ENCODE results near the gene MAML3. TPM values are rescaled to one million over a fixed set of nuclear protein-coding genes. Genes with fewer than 3 reads are reported as not detected.
A peak's percentile ranks its signal among the peaks of the same experiment; 100 is the strongest.

MAML3 gene
- polyA plus RNA-seq, 12 donors = 3.9 to 17.0 (median 4.6) TPM; not detected in 1

DNA sequence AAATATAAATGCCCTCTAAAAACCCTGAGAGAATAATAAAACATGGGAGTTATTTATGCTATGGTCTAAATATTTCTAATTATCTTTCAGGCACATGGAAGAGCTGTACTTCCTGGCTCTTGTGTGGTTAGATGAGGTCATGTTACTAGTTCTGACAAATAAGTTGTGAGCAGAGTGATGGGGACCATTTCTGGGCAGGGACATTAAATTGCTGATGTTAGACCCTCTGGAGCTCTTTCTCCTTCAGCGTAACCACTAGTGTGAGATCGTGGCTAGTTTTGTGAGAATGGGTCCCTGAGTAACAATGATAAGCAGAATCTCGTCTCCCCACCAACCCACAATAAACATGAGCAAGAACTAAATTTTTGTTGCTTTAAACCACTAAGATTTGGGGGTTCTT, 108.0 kb downstream of the MAML3 start:
- no peak for DNase-seq

DNA sequence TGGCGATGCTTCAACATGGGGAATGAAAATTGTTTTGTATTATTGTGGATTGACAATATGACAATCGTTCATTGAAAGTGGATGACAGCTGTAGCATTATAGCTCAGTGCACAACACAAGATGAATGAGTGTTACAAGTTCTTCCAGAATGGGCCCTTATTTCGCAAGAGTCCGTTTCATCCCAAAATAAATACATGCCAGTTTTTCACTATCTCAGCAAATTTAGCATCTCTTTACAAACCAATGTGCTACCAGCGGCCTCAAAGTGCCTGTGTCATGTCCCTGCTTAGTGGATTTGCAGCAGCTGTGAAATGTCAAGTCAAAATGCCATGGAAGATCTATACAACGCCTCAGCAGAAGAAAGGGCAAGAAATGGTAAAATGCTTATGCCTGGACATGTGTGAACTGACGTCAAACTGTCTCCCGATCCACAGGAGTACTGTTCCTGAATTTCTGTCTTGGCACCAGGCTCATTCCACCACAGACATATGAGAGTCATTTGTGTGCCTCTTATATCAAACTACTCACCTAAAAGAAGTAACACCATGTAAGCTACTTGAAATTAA, 109.6 kb downstream of the MAML3 start:
- DNase-seq = no peak

DNA sequence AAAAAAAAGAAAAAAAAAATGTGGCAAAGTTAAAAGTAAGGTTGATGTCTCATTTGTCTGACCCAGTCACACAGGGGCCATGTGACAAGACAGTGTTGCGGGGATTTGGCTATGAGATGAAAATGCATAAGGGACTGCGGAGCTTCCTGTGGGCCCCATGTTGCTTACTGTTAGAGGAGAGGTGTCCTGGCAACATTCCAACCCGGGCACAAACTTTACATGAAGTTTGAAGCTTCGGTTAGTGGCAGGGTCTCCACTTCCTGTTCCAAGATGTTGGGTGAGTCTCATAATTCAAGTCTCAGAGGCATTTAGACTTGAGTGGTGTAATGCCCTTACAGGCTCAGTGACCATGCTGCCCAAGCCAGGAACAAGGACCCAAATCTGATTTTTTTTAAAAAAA, 111.3 kb downstream of the MAML3 start:
- DNase-seq = no peak

DNA sequence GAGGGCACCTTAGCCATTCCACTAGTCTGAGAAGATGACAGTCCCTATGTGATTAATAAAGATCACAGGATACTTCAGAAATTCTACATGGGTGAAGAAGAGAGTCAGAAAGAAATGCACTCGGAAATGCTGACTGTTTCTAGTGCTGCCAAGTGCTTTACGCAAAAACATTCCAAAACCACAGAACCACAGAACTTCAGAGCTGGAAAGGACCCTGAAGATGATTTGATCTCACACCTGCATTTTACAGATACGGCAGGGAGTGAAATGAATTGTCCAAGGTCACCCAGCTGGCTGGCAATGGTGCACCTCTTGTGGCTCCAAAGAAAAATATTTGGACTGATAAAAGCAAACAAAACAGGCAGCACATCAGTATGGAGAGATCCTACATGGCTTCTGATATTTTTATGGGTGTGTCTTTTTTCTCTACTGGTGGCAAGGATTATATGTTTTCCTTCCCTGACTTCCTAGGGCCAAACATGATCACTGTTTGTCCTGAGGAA, 115.9 kb downstream of the MAML3 start:
- no peak for DNase-seq

DNA sequence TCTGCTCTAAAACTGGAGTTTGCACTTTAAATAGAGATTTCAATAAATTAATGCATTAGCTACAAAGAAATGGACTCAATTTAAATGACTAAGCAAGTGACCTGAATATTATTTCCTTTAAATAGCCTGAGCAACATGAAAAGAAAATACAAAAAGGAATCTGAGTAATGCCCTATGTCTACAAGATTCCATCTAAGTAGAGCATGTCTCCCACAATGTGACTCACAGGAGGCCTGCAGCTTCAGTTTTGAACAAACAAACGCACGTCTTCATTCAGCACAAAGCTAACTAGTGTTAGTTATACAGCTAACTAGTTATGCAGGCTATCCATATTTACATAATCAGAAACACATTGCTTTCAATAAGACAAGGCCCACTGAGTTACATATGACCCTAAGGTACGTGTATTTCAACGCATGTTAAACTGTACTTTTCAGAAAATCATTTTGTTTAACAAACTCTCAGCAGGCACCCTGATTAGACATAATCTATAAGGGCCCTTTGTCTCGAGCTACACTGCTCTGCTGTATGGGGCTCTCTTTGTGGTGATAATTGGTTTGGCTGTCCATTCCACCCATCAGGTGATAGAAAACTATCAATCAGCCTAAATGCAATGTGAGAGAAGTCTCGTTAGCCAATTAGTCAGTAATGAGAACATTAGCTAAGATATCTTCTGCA, 116.5 kb downstream of the MAML3 start:
- no peak for DNase-seq

DNA sequence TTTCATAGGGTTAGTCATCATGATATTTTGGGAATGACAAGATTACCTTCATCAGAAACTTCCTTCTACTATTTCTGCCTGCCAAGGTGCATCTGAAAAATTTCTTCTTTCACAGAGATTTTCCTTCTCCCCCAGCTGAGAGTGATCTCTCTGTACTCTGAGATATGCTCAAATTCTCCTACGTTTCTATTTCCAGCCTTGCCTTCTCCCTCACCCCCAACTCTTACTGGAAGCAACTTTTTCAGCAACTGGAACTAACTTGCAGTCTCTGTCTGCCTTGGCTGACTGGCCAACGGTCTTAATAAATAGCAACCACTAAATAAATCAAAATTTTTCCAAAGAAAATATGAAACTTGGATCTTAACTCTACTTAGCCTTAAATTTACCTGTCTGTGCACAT, 122.3 kb downstream of the MAML3 start:
- DNase-seq = no peak

DNA sequence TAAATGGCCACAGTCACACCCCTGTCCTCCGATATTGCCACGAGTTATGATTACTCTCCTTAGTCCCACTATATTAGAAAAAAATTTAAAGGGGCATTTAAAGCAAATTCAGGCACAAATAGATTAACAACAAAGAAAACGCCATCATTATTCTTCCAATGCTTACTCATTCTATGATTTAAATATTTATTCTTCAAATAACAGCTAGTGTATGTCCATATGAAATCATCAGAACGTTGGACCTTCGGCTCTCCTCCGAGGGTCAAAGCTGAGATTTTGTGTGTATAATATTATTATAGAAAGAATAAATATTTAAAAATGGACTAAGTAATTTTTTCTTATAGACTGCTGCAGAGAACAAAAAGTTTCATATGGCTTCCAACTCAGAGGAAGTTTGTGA, 122.9 kb downstream of the MAML3 start:
- no peak for DNase-seq

DNA sequence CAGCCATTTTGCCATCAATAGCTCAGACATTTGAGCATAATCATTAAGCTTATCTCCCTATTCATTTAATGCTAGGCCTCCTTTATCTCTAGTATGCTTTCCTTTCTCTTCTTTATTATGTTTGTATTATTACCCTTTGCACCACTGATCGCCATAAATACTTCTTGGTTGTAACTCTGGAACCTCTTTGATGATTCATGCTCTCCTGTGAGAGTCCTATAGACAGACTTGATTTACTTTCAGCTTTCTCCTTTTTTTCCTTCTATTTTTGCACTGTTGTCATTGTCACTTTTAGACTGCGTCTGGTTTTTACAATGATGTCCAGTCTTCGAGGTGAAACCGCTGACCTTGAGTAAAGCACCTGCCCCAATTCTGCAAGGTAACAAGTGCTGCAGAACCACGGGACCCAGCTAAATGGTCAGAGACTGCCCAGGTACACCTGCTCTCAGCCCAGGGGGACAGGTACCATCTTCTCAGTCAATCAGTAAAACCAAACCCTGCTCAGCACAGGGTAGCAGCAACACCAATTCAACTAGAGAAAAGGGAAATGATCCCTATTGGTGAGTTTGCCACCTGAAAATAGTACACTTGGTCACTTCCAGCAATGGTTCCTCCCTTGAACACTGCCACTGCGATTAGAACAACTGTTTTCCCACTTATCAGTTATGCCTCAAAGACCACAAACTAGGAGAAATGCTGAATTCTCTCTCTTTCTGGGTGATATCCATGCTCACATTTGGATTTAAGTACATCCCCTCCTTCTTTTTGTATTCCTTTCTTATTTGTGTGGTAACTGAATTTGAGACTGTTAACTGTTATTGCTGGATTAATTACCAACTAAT, 125.1 kb downstream of the MAML3 start:
- DNase-seq = no peak

DNA sequence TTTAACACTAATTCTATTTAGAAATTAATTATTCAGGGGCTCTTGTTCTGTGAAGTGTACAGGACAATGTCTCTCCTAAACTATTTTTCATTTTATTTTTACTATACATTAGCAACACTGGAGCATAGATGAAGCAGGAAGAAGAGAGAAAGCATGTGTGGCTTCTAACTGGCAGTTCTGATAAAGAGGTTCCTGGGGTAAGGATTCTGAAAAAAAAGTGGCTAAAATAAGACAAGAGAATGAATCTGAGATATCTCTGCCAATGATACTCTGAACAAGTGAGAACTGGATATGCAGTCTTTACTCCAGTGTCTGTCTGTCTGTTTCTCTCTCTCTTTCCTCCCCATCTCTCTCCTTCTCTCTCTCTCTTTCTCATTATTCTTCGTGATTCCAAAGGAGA, 125.9 kb downstream of the MAML3 start:
- no peak for DNase-seq

DNA sequence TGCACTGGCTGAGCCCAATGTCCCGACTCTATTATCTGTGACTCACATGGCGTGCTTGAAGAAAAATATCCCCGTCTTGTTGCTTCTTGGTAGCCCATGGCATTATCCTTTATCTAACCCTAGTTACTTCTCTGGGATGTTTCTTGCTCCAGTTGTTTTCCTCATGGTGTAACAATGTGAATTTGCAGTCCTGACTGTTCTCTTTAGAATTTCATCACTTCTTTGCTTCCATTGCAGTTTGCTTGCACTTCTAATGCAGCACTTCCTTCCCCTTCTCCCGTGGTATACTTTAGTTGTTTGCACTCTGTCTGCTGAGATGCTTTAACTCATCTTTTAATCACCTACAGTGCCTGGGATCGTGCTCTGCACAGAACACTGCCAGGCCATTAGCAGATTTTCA, 126.9 kb downstream of the MAML3 start:
- no peak for DNase-seq

DNA sequence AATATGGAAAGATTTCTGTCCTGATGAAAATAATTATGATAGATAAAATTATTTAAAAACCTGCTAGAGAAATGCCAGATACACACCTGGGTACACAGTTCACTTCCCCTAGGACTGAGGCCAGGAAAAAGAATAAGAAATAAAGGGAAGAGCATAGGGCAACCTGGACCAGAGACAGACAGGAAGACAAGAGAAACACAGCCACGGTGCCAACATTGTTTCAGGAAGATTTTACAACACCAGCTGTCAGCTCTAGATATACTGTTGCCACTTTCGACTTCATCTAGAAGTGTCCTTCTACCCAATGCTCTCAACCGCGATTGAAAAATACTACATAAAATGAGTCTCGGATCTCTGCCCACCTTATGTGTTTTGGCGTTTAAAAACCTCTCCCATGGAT, 128.5 kb downstream of the MAML3 start:
- no peak for DNase-seq

DNA sequence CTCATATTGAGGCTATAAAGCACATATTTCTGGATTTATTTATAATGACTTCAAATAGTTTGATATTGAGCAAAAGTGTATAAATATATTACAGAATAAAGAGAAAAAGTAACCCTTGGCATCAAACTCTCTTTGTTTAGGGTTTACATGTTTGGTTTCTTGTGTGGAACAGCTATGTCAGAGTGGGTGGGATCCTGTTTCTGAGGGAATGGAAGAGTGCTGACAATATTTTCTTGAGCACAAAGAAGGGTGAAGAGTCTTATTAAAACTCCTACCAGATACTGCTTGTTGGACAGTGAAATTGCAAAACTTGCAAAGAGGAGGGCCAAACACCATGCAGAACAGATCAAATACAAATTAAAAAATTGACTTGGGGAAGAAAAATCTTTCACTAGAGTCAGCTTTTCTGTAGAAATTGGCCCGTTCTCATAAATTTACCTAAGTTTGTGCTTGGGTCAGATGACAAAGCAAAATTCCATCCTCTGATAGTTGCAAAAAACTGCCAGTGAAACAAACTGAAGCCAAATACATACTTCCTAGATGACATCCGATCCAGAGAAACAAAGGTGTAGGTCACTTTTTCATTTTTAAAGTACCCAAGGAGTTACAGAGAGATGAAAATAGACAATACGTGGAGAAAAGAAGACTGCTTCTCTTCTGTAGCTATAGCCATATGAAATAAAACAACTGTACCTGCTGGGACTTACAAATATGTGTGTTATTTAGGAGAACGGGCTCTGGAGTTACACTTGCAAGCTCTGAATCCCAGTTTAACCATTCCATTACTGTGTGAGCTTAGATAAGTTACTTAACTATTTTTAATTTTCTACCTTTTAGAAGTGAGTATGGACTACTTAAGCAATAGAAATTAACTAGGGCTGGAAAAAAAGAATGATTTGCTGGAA, 133.3 kb downstream of the MAML3 start:
- no peak for DNase-seq

DNA sequence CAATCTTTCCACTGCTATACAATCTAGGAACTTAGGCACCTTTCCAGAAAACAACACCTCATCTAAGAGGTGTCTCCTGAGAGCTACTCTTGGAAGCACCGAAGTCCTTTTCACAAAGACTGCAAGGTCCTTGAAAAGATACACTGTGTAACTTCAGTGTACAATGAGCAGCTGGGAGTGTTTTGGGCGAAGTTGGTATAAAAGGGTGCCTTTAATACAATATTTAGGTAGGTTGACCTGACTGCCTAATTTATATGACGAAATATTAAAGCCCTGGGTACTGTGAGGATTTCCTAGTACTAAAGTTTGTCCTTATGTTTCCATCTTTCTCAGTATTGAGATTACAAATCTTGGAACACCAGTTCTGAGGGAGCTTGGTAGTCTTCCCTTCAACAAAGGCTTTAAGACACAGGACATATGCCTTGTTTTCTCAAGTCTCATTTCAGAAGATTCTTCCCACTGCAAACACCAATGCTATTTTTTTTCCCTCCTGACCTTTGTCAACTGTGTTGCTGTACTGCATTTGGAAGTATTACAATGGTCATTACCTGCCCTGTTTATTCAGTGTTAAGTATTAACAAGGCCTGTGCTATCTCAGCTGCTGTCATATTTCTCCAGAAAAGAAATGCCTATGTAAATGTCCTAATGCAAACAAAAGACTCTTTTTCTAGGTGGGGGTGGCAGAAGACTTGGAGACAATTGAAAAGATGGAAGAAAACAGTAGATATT, 134.2 kb downstream of the MAML3 start:
- DNase-seq = no peak

DNA sequence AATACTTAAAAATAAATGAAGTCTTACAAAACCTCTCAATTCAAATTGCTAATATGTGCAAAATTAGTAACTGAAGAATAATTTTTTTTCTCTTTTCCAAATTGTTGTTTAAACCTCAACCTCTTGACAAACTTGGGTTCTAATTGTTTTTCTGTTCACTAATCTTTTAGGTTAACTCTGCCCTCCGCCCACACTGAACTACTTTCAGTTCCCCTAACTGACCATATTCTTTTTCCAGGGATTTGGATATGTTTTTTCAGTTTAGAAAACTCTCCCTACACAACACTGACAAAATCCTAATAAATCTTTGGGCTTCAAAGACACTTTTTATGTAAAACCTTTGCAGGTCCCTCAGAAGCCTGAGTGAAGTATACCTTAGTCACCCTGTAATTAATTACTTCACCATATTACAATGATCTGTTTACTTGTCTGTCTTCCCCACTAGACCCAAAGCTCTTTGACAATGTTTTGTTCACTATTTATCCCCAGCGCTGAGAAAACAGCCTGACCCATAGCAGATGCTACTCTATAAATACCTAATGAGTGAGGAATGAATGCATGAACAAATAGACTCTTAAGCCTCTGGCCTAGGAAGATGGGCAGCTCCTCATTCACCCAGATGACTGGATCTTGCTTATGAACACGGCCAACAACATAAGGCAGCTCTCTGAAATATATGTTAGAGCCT, 134.9 kb downstream of the MAML3 start:
- DNase-seq = no peak

DNA sequence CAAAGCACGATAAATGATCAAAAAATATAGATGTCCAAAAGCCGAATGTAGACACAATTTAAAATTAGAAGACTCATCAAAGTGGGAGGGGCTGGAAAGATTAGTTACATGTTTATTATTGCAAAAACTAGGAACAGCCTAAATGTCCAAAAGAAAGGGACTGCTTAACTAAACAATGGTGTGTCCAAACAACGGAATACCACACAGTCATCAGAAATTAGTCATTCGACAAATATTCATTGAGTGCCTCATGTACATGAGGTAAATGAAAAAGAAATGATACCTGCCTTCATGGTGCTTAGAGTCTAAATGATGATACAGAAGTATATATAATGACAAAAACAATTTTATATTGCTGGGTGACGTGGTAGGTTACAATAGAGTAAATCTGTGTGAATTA, 139.7 kb downstream of the MAML3 start:
- no peak for DNase-seq

DNA sequence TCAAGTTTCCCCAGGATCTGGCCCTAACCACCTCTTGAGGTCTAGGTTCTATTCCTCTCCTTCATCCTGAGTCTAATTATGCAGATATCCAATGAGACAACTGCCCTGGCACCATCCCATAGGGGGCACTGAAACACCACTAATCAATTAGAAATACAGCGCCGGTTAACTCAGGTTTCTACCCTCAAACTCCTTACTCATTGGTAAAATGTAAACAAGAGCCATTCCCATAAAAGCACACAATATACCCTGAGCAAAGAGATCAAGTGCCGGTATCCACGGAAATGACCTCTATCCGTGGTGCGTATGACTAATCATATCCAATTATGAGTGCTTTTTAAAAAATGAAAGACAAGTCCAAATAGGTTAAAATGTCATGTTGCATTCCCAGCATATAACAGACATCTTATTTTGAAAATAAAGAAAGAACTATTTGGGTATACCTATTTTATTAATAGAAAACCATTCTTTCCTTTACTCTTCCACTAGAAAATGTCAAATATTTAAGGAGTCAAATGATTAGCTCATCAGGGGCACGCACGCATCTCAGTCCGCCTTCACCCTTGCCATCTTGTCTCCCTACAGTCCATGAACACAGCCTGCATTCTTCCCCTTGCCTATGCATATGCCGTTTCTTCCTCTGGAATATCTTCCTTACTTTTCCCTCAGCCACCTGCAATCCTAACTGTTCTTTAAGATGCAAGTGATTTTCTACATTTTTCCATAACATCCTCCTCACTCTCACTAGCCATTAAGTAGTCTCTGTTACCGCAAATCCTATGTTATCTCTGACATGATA, 141.1 kb downstream of the MAML3 start:
- DNase-seq = peak; percentile 30

DNA sequence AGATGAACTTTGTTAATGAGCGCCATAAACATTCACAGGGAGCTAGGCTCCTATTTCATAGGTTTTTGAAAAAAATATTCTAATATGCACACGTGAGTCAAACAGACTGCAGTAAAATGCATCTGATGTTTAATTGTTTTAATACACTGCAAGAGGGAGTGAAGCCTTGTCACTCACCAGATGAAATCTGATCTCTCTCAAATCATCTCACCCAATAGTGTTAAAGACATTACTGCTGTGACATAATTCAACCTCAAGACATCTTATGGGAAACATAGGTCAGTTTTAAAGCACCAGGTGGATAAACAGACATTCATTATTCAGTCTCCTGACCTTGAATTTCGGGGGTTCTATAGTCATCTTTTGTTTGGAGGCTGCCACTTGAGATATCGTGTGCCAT, 148.3 kb downstream of the MAML3 start:
- no peak for DNase-seq

DNA sequence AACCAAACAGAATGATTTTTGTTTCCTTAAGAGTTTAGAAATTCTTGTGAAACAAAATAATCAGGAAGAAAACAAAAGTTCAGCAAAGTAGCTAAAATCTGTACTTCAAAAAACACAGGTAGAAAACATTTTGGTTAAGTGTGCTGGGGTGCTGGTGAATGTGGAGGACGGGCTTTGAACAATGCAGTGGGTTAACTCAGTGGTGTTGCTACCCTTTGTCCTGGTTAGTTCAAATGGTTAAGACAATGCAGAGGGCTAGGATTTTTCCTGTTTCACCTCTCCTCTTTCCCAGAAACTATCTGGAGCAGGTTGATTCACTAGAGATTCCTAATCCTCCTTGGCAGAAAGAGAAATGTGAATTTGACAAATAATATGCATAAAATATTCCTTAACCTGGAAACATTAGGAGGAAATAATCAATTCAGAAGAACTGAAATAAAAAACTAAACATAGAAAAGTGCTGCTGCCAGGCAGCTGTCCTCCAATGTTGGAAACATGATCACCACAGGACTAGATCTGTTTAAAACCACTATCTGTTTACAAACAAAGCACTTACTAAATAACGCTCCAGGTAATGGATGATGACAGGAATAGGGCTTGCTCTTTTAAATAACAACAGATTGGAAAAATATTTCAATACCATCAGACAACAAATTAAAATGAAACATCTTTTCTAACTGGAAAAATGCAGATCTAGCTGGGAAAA, 148.9 kb downstream of the MAML3 start:
- no peak for DNase-seq

DNA sequence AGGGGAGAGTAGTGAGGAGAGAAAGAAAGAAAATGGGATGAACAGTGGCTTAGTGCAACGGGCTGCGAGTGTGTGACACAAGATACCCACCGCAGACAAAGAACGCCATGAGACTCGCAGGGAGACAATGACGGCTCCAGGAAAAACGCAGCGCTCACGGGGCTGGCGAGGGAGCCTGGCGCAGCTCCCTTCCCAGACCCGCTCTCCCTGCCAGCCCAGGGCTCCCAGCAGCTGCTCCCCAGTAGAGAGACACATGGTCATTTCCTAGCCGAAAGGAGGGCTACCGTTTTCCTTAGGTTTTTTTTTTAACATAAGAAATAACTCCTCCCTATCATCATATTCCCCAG, 149.5 kb downstream of the MAML3 start:
- DNase-seq = no peak

Measured in muscle of arm (tissue), 12 donors.